Gastrocnemius medialis (tissue), 4 donors: Measurements from ENCODE around the gene ITIH3.

Experiments used
- POLR2A ChIP-seq, 2 donors: fragments of 450-650 bp; IDR thresholded peaks; one replicate each; pipeline ENCODE4 v1.6.1; 2017; ENCODE audit warnings: antibody characterized with exemption in 2 of 2, mild to moderate bottlenecking in 2 of 2, moderate library complexity in 2 of 2
- TF ChIP-seq, protein P1 (sequence below), 5 experiments: fragments of 450-650 bp in 3 of 5; fragments of 200-600 bp in 2 of 5; sonication (generic) in 2 of 5; IDR thresholded peaks in 4 of 5; conservative IDR thresholded peaks in 1 of 5; 1 replicate in 4 of 5; 2 replicates in 1 of 5; pipeline ENCODE4 v1.5.1; 2016 to 2019; ENCODE audit warnings: antibody characterized with exemption in 5 of 5, mild to moderate bottlenecking in 3 of 5, moderate library complexity in 3 of 5

DNA sequence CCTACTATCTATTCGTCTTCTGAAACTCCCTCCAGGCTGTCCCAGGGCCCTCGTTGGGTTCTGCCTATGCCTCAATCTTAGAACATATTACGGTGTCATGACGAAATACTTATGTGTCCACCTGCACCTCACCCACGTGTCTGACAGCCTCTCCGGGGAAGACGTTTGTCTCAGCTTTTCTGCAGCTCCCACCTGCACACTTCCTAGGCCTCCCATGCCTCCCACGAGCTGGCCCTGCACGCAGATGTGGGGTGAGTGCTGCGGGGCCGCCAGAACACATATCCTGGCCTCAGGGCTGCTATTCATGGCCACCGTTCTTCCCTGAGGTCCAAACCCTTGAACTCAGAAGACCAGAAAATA lies 47.4 kb downstream of the ITIH3 start:
- TF ChIP-seq, protein P1, sequence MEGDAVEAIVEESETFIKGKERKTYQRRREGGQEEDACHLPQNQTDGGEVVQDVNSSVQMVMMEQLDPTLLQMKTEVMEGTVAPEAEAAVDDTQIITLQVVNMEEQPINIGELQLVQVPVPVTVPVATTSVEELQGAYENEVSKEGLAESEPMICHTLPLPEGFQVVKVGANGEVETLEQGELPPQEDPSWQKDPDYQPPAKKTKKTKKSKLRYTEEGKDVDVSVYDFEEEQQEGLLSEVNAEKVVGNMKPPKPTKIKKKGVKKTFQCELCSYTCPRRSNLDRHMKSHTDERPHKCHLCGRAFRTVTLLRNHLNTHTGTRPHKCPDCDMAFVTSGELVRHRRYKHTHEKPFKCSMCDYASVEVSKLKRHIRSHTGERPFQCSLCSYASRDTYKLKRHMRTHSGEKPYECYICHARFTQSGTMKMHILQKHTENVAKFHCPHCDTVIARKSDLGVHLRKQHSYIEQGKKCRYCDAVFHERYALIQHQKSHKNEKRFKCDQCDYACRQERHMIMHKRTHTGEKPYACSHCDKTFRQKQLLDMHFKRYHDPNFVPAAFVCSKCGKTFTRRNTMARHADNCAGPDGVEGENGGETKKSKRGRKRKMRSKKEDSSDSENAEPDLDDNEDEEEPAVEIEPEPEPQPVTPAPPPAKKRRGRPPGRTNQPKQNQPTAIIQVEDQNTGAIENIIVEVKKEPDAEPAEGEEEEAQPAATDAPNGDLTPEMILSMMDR (IDR thresholded peaks at IDR 0.05 in 4 of 5, conservative IDR thresholded peaks at IDR 0.05 in 1 of 5): no peak
- peak; percentile 7 to 39 for TF ChIP-seq POLR2A (IDR thresholded peaks at IDR 0.05)
